Inferior parietal cortex (tissue), 1 donor: ENCODE data around the gene CTXN2.

ENCODE experiments used
- DNase-seq: peaks from one replicate; pipeline ENCODE4 v3.0.0-alpha.2; 2016; ENCODE audit errors: extremely low spot score

The CTXN2 gene

DNA sequence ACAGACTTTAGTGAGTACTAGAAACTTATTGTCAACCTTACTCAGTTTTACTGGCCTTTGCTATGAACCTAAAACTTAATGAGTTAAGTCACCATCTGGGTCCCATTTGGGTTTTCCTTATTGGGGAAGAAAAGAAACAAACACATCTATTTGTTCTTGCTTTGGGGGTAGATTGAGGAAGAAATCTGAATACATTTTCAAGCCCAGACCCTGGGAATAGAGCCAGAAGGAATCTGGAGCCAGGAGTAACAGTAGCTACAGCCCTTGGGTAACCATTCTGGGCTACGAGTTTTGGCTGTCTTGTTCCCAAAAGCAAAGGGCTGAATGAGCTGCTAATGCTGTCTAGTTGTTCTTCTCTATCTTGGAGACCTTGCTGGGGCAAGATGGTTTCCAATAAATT is 31.2 kb downstream of the CTXN2 start:
- DNase-seq, result no peak

DNA sequence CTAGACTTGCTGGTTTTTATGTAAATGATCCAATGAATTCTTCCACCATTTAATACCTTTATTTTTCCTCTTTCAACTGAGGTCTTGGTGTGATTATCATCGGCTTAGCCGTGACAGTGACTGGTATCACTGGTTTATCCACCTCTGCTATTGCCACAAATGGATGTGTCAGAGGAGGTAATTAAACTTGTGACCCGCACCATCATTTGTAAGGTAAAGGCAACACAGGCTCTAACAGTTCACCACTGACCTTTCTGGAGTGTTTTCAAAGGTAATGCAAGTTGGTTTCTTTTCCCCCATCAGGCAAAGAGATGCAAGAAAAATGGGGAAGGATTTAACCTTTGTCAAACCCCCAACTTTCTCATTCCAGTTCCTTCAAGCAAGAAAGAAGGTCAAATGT is 34.3 kb downstream of the CTXN2 start:
- DNase-seq, result no peak

DNA sequence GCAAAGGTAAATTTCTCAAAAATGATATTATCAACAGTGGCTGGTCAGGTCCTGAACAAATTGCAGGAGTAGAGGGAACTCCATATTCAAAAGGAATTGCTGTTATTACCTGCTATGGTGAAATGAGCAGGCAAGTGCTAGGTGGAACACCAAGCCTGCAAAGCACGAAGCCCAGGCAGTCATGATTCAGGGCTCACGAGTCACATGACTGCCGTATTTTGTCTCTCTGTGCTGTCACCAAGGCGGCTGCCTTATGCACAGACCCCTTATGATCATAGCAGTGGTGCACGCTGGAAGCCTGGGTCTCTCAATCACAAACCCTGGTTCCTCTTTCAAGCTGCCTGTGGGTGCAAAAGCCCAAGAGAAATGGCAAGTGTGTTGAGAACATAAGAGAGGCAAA is 39.0 kb downstream of the CTXN2 start:
- no peak for DNase-seq

DNA sequence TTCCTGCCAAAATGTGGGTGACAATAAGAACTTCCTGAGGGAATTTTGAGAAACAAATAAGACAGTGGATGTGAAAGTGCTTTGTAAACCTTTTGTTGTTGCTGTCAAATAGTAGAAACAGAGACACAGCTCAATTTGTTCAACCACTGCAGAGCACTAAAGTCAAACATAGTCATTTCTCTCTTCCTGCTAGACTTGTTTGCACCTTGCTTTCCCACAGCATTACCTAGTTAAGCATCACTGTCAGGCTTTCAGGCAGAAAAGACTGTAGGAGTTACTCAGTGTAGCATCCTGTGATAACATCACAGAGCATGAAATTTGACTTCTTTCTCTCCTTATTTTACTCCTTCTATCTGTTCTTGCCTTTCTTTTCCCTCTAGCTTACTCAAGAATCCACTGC is 41.8 kb downstream of the CTXN2 start:
- DNase-seq, result no peak

DNA sequence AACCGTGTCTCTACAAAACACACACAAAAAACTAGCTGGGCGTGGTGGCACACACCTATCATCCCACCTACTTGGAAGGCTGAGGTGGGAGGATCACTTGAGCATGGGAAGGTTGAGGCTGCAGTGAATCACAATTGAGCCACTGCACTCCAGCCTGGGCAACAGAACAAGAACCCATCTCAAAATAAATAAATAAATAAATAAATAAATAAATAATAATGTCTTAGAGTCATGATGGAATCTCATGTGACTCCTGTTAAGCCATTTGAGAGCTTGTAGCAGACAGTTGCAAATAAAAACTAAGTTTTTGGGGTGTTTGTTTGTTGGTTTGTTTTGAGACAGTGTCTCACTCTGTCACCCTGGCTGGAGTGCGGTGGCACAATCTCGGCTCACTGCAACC is 47.9 kb downstream of the CTXN2 start:
- DNase-seq, result no peak

DNA sequence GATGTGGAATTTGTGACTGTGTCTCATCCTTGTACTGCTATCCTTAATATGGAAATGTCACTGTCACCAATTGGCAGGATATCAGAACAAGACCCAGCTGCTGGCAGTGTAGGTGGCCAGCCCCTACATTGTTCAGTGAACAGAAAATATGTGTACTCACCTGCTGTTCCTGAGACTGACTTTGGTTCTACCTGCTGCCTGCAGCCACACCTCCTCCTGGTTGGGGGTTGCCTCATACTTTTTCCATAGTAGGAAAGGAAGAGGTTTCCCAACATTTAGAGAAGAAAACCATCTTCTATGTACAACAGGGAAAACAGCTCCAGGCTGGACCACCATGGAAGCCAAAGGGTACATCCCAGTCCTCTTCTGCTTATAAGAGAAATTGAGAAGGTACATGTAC is 50.5 kb downstream of the CTXN2 start:
- no peak for DNase-seq

DNA sequence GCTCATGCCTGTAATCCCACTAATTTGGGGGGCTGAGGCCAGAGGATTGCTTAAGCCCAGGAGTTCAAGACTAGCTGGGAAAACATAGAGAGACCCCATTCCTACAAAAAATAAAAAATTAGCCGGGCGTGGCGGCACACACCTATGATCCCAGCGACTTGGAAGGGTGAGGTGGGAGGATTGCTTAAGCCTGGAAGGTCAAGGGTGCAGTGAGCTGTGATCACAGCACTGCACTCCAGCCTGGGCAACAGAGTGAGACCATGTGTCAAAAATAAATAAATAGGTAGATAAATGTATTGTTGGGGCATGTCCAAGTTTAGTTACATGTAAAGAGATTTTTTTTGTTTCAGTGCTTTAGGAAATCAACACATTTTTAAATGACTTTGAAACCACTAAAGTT is 51.1 kb downstream of the CTXN2 start:
- DNase-seq, result no peak

DNA sequence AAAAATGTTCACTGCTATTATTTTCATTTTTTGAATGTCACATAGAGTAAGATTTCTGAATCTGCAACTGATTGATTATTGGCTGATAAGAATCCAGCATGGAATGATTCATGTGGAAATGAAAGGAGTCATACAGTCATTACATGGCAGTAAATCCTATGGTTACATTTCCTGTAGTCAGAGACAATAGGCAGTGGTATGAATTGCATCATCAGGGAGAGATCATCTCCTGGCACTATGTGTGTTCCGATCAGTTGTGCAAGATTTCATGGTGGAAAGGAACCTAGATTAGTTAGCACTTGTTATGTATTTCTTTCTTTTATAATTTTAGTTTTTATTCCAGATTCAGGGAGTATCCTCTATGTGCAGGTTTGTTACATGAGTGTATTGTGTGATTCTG is 53.5 kb downstream of the CTXN2 start:
- DNase-seq, result no peak

DNA sequence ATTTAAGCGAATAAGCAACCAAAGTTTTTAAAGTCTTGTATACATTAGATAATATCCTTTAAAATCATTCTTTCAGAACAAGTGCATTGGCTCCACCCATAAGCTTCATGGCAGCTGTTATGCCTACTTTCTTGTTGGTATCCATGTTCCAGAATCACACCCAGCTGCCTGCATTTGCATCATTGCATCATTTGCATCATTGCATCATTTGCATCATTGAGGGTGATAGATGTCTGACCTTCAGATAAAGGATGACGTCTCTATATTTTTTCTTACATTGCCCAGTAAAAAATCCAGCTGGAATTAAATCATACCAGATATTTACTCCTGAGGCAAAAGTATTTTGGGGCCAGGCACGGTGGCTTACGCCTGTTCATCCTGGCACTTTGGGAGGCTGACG is 56.9 kb downstream of the CTXN2 start:
- no peak for DNase-seq

DNA sequence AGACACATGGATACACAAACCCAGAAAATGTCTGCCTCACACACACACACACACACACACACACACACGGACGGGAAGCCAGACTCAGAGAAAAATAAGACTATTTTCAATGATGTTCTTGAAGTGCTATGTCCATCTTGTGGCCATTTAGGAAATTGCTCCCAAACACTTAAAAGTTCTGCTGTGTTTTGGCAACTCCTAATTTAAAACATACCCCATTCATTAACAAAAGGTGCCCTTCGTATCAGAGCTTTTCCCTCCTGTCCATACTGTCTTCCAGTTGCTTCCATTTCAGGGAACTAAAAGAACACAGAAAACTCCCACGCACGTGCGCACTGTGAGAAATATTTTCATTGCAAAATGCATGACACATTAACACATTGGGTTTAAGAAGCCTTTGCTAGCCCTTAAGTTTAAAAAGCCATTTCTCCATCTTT is 59.2 kb downstream of the CTXN2 start:
- DNase-seq, result peak; percentile 71

DNA sequence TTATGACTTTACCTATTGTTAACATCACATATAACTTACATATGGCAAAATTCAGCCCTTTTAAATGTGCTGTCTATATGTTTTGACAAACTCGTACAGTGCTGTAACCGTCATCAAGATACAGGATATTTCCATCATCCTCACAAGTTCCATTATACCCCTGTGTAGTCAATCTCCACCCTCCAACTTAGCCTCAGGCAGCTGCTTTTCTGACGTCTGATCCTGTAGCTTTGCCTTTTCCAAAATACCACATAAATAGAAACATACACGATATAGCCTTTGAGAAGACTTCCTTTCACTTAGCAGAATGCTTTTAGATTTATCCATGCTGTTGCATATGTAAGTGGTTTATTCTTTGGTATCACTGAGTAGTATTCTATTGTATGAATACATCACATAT is 61.7 kb downstream of the CTXN2 start:
- DNase-seq, result no peak
